Activated CD8-positive, alpha-beta memory T cell treated with anti-CD3 and anti-CD28 coated beads, Interleukin-2, amount 50 U/mL, for 24 hours (primary cell): Measurements from ENCODE around the gene CMAS.
"Not testable (repeated sequence)": the region's sequence is repeated elsewhere in the genome, so short reads cannot be mapped to it uniquely, and the experiment has no call there.

Source experiments
- DNase-seq: peaks from one replicate; pipeline ENCODE4 v3.0.0-alpha.2; 2020; ENCODE audit errors: extremely low read depth

The CMAS gene

DNA sequence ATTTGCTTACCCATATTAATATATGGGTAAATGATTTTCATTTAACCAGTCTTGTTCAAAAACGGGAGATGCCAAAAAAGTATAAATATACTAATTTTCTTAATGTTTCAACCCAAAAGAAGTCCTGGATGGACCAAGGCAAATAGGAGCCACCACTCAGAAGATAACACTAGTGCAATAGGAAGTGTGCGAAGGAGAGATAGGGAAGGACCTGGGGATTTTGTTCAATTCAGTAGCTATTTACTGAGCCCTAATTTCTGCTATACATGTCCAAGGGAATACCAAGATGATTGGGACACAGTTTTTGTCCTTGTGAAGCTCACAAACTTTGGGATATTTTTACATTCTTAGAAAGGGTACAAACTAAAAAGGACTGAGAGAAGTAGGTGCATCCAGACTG lies 1.5 kb downstream of the CMAS start:
- DNase-seq, result no peak

- DNase-seq, result no peak
These were observed 2.5 kb downstream of the CMAS start for GRCh38 chr12:22048351-22049041.

- no peak for DNase-seq
These were observed 4.1 kb downstream of the CMAS start for GRCh38 chr12:22050078-22050477.

- no peak for DNase-seq
These were observed 5.2 kb downstream of the CMAS start for GRCh38 chr12:22051114-22051698.

GRCh38 chr12:22052994-22053393 lies 7.0 kb downstream of the CMAS start:
- not testable (repeated sequence) for DNase-seq

- no peak for DNase-seq
These were observed 8.1 kb downstream of the CMAS start for GRCh38 chr12:22054155-22054554.

DNA sequence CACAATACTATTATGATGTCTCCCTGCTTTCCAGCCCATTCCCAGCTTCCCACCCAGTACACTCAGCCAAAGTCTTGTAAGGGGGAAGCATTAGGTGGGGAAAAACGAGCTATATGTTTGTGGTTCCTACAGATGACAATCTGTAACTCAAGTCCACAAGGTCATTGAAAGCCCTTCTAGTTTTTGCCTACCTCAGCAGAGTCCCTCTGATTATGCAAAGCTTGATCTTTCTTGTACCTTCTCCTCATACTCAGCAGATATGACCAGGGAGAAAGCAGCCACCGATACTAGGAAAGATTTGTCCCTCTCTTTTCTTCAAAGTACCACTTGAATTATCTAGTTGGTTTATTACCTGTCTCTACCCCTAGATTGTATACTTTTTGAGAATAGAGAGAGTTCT lies 10.6 kb downstream of the CMAS start:
- no peak for DNase-seq

GRCh38 chr12:22059976-22060647 lies 14.1 kb downstream of the CMAS start:
- no peak for DNase-seq

DNA sequence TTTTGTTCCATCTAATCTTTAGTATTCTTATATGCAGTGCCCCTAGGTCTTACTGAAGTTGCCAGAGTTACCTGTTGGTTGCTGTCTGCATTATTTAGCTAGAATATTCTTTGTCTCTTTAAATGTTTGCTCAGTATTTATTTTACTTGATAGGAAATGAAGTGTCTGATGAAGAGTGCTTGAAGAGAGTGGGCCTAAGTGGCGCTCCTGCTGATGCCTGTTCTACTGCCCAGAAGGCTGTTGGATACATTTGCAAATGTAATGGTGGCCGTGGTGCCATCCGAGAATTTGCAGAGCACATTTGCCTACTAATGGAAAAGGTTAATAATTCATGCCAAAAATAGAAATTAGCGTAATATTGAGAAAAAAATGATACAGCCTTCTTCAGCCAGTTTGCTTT lies 18.9 kb downstream of the CMAS start:
- no peak for DNase-seq

DNA sequence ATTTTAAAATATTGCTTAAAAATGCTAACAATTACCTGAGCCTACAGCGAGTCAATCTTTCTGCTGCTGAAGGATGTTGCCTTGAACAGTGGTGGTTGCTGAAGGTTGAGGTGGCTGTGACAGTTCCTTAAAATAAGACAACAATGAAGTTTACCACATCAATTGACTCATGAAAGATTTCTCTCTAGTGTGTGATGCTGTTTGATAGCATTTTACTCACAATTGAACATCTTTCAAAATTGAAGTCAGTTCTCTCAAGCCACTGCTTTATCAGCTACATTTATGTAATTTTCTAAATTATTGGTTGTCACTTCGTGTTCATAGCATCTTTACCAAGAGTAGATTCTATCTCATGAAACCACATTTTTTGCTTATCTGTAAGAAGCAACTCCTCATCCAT lies 20.3 kb downstream of the CMAS start:
- no peak for DNase-seq

GRCh38 chr12:22069851-22070250 lies 23.8 kb downstream of the CMAS start:
- no peak for DNase-seq

GRCh38 chr12:22082190-22082701 lies 36.2 kb downstream of the CMAS start:
- DNase-seq, result no peak

GRCh38 chr12:22083167-22083566 lies 37.1 kb downstream of the CMAS start:
- DNase-seq, result no peak

DNA sequence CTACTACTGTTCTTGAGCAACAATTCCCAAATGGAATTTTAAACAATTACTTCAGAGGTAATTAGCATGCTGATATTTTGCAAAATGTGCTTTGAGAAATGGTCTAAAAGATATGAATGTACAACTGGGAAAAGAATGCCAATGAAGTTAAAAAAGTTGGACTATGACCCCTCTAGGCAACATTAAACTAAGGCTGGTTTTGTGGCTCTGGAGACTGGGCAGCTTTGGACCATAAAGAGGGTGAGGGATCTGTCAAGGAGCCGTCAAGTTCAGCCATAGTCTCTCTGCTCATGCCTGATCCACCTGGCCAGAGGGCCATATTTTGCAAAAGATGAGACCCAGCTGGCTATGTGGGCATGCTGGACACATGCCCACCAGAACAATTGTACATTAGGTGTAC lies 38.8 kb downstream of the CMAS start:
- DNase-seq, result no peak

GRCh38 chr12:22088886-22089285 lies 42.9 kb downstream of the CMAS start:
- no peak for DNase-seq

- no peak for DNase-seq
These were observed 43.5 kb downstream of the CMAS start for GRCh38 chr12:22089486-22089885.

DNA sequence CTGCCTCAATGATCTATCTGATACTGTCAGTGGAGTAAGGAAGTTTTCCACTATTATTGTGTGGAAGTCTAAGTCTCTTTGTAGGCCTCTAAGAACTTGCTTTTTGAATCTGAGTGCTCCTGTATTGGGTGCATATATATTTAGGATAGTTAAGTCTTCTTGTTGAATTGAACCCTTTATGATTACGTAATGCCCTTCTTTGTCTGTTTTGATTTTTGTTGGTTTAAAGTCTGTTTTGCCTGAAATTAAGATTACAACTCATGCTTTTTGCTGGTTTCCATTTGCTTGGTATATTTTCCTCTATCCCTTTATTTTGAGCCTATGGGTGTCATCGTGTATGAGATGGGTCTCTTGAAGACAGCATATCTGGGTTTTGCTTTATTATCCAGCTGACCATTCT lies 53.0 kb downstream of the CMAS start:
- not testable (repeated sequence) for DNase-seq

DNA sequence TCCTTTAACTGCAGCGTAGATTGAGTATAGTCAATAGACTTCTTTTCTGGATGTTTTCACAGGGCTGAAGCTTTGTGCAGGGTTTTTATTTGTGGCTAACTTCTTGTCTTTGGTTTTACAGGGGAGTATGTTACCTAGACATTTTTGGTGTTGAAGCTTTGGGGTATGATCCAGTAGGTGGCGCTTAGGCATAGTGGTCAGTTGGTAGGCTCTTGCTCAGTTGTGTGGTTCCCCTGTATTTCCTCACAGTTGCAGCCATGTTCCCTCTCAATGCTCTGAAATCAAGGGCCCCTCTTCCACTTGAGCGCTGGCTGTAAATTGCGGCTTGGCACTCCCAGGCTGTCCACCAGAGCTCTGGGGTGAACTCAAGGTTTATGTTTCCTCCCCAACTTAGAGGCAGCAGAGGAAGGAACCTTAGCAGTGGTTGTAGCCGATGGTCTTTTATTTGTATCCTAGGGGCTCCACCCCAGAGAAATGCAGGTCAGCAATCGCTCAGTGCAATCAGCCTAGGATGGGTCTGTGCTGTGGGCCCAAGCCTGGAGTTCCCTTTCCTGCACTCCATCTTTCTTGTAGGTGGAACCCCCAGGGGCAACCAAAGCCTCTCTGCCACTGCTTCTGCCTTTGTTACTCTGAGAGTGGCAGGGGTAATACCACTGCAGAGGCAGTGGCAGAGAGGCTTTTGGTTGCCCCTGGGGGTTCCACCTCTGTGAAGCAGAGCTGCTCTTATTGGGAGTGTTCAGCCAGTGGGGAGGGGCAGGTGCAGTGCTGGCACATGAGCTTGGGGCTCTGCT lies 55.1 kb downstream of the CMAS start:
- DNase-seq, result no peak

DNA sequence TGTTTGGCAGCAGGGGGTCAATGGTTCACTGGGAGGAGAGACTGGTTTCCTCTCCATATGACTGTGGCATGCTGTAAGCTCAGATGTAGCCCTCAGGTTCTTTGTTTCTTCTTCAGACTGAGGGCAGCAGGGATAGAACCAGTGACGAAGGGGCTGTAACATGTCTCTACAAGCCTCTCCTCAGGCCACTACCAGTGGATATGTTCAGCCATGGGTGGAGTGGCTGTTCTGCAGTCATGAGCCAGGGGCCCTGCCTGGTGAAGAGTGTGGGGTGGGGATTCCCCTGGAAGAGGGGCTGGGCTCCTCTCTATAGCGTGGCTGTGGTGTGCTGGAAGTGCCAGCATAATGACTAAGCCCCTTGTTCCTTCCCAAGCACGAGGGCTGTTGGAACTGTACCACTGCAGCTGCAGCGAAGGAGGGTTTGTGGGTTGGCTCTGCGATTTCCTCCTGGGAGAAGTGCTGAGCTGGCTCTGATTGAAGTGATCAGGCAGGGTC lies 55.8 kb downstream of the CMAS start:
- DNase-seq, result no peak

DNA sequence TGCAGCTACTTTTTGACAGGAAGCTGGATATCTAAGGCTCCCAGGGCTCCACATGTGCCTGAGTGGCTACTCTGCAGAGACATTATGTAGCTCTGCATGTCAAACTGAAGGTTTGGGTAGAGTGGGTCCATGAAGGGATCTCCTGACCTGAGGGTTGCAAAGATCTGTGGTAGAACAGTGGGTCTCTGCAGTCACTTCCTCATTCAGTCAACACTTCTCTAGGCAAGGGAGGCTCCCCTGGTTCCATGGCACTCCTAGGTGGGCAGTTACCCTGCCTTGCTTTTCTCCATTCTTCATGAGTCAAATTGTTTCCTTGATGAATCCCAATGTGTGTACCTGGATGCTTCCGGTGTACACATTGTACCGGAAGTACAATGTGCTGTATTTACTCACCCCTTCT lies 57.4 kb downstream of the CMAS start:
- no peak for DNase-seq

DNA sequence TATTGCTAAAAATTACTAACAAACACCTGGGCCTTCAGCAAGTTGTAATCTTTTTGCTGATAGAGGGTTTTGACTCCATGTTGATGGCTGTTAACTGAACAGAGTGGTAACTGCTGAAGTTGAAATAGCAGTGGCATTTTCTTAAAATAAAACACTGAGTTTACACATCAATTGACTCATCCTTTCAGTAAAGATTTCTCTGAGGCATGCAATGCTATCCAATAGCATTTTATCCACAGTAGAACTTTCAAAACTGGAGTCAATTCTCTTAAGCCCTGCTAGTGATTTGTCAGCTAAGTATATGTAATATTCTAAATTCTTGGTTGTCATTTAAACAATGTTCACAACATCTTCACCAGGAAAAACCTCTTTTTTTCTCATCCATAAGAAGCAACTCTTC lies 59.5 kb downstream of the CMAS start:
- DNase-seq, result no peak

DNA sequence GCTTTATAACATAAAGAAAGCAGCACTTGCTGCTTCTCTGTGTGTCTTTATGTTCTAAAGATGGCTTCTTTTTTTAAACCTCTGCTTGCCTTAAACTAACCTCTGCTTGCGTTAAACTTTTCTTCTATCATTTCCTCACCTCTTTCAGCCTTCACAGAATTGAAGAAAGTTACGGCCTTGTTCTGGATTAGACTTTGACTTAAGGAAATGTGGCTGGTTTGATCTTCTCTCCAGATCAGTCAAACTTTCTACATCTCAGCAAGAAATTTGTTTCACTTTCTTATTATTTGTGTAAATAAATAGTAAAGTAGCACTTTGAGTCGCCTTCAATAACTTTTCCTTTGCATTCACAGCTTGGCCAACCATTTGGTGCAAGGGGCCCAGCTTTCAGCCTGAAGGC lies 64.2 kb downstream of the CMAS start:
- DNase-seq, result no peak
